Measurements from ENCODE around the gene DCLK2. TPM values are rescaled to one million over a fixed set of nuclear protein-coding genes. Genes with fewer than 3 reads are reported as not detected.

DCLK2 gene
- total RNA-seq, 2 donors from 2014 or later = 3.1 to 3.9 TPM

DNA sequence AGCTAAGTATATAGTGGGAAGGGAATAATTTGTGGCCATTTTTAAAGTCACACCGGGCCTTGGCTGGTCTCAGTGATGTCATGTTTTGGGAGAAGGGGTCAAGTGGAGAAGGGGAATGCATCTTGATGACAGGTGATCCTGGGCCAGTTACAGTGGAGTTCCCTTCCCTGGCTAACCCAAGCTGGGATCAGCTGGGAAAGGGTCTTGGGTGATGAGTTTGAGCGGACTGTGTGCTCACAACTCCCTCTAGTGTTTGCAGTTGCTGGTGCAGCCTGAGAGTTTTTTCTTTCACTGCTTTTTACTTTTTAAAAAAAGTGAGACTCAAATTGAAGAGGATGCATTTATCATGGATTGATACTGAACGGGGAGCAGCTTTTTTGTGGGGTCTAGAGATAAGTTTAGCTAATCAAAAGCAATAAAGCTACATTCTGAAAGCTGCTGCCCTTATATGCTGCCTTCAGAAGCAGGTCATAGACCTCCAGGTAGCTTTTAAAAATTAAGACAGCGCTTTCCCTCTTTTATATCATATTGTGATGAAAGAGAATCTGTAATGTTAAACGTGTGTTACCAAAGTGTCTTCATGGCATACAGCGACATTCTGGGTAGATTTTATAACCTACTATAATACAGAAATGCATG lies 164.7 kb downstream of the DCLK2 start:
- no peak for DNase-seq
- Histone ChIP-seq H3K4me3 (no peak overlapping the region), H3K4me1 (no peaks in the 10 kb centered on the region), H3K27ac (no peak overlapping the region), H3K9me3 (no peaks in the 10 kb centered on the region), H3K27me3 (no peaks in the 10 kb centered on the region), H3K36me3 (no peaks in the 10 kb centered on the region), H3K9ac (ENCODE audit: low read depth in 2 of 2, low read length in 2 of 2) (no peak overlapping the region)
- intact Hi-C loops (cut with DNase I) = no loop called here
- TF ChIP-seq, protein P1, sequence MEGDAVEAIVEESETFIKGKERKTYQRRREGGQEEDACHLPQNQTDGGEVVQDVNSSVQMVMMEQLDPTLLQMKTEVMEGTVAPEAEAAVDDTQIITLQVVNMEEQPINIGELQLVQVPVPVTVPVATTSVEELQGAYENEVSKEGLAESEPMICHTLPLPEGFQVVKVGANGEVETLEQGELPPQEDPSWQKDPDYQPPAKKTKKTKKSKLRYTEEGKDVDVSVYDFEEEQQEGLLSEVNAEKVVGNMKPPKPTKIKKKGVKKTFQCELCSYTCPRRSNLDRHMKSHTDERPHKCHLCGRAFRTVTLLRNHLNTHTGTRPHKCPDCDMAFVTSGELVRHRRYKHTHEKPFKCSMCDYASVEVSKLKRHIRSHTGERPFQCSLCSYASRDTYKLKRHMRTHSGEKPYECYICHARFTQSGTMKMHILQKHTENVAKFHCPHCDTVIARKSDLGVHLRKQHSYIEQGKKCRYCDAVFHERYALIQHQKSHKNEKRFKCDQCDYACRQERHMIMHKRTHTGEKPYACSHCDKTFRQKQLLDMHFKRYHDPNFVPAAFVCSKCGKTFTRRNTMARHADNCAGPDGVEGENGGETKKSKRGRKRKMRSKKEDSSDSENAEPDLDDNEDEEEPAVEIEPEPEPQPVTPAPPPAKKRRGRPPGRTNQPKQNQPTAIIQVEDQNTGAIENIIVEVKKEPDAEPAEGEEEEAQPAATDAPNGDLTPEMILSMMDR (IDR thresholded peaks at IDR 0.05) = peak; percentile 83

DNA sequence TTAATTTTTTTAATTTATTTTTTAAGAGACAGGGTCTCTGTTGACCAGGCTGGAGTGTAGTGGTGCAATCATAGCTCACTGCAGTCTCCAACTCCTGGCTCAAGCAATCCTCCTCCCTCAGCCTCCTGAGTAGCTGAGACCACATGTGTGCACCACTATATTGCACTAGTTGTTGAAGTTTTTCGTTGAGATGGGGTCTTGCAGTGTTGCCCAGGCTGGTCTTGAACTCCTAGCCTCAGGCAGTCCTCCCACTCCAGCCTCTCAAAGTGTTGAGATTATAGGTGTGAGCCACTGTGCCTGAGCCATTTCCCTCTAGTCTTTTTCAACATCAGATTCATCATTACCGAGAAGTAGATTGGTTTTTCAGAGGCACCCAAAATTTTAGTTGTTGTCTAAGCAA lies 165.7 kb downstream of the DCLK2 start:
- Histone ChIP-seq H3K9me3 (no peaks in the 10 kb centered on the region), H3K27ac (no peak overlapping the region), H3K4me3 (no peak overlapping the region), H3K36me3 (no peaks in the 10 kb centered on the region), H3K4me1 (no peaks in the 10 kb centered on the region), H3K9ac (ENCODE audit: low read depth in 2 of 2, low read length in 2 of 2) (no peak overlapping the region), H3K27me3 (no peaks in the 10 kb centered on the region)
- no peak for DNase-seq
- intact Hi-C loops (cut with DNase I) = no loop called here
- TF ChIP-seq, protein P1 (IDR thresholded peaks at IDR 0.05) = no peak

DNA sequence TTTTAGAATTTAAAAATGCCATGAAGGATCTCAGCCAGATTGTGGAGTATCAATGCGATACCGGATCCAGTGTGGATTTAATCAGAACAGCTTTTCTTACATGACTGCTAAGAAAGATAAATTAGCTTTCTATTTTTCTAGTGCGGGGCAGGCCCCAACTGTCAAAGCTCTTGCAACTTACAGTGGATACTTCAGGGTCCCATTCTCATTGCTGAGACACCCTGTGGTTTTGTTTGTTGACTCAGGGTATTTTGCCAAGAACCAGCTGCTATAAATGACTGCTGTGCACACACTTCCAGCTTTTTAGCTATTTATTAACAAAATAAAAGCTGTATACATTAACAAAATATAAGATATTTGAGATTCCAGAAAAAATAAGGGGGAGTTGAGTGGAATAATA lies 166.4 kb downstream of the DCLK2 start:
- Histone ChIP-seq H3K27me3 (no peaks in the 10 kb centered on the region), H3K4me1 (no peaks in the 10 kb centered on the region), H3K27ac (no peak overlapping the region), H3K9ac (ENCODE audit: low read depth in 2 of 2, low read length in 2 of 2) (no peak overlapping the region), H3K4me3 (no peak overlapping the region), H3K9me3 (no peaks in the 10 kb centered on the region), H3K36me3 (no peaks in the 10 kb centered on the region)
- TF ChIP-seq, protein P1 (IDR thresholded peaks at IDR 0.05) = no peak
- intact Hi-C loops (cut with DNase I) = no loop called here
- DNase-seq = no peak

DNA sequence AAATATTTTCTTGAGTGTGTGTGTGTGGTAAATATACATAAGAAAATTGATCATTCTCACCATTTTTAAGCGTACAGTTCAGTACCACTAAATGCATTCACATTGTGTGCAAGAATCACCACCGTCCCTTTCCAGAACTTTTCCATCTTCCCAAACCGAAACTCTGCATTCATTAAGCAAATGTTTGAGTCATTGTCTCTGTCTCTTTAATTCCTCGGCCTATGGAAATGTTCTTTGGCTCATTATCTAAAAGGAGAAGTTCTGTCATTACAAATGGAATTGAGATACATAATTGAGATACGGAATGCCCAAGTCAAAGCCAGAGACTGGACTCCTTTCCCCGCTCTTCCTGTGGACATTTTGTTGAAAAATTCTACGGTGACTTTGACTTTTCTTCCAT lies 168.9 kb downstream of the DCLK2 start:
- TF ChIP-seq, protein P1 (IDR thresholded peaks at IDR 0.05) = no peak
- Histone ChIP-seq H3K36me3 (no peaks in the 10 kb centered on the region), H3K27ac (no peak overlapping the region), H3K9ac (ENCODE audit: low read depth in 2 of 2, low read length in 2 of 2) (no peak overlapping the region), H3K9me3 (no peaks in the 10 kb centered on the region), H3K4me3 (no peak overlapping the region), H3K4me1 (no peaks in the 10 kb centered on the region), H3K27me3 (no peaks in the 10 kb centered on the region)
- no peak for DNase-seq
- intact Hi-C loops (cut with DNase I) = no loop called here

DNA sequence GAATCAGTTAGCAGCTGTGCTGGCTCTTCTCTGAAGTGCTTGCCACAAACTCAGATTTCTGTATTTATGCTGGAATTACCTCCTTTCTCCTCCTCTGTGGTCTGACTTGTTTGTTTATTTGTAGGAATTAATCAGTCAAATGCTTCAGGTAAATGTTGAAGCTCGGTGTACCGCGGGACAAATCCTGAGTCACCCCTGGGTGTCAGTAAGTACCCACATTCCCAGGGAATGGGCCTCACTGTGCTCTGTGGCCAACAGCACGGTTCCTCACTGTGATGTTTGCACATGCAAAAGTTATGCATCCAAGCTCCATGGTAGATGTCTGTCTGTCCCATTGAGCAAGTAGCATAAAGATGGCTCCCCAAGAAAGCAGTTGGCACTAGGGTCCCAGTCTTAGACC lies 169.9 kb downstream of the DCLK2 start:
- Histone ChIP-seq H3K4me3 (no peak overlapping the region), H3K36me3 (no peaks in the 10 kb centered on the region), H3K27me3 (no peaks in the 10 kb centered on the region), H3K9me3 (no peaks in the 10 kb centered on the region), H3K27ac (no peak overlapping the region), H3K4me1 (no peaks in the 10 kb centered on the region), H3K9ac (ENCODE audit: low read depth in 2 of 2, low read length in 2 of 2) (no peak overlapping the region)
- DNase-seq = no peak
- intact Hi-C loops (cut with DNase I) = no loop called here
- TF ChIP-seq, protein P1 (IDR thresholded peaks at IDR 0.05) = no peak

All from colonic mucosa (tissue), 4 donors.